Brain microvascular endothelial cell (primary cell): ENCODE data around the gene CA10.

Source experiments
- DNase-seq: peaks from one replicate; pipeline ENCODE4 v3.0.0-alpha.2; 2020
- H3K27ac ChIP-seq: fragments of 250-450 bp; sonication (Bioruptor Pico); 2 replicates; pipeline ENCODE4 v1.5.1; 2020; ENCODE audit warnings: mild to moderate bottlenecking, moderate library complexity
- H3K27me3 ChIP-seq: fragments of 250-450 bp; sonication (Bioruptor Pico); replicated peaks from 2 replicates; pipeline ENCODE4 v1.5.1; 2020; ENCODE audit warnings: mild to moderate bottlenecking
- H3K36me3 ChIP-seq: fragments of 250-450 bp; sonication (Bioruptor Pico); replicated peaks from 2 replicates; pipeline ENCODE4 v1.5.1; 2020; ENCODE audit warnings: mild to moderate bottlenecking
- H3K4me3 ChIP-seq: 2 replicates; pipeline ENCODE4 v1.5.1; 2011; ENCODE audit warnings: low read depth, mild to moderate bottlenecking, control low read depth, low read length, moderate library complexity
- in situ Hi-C: cut with HindIII; loops from 2 replicates; pipeline ENCODE4 v1.10.0; 2017; ENCODE audit warnings: low sequenced_read_pairs, low pct_ligation_motif_present
- TF ChIP-seq, protein P1 (sequence below): IDR thresholded peaks from 2 replicates; pipeline ENCODE4 v1.5.1; 2011; ENCODE audit warnings: low read depth, mild to moderate bottlenecking, moderate library complexity, low read length, control low read depth, inconsistent platforms; ENCODE audit errors: missing control alignments

Gene CA10

GRCh38 chr17:52105591-52105990 is 52.9 kb downstream of the CA10 start:
- TF ChIP-seq, protein P1, sequence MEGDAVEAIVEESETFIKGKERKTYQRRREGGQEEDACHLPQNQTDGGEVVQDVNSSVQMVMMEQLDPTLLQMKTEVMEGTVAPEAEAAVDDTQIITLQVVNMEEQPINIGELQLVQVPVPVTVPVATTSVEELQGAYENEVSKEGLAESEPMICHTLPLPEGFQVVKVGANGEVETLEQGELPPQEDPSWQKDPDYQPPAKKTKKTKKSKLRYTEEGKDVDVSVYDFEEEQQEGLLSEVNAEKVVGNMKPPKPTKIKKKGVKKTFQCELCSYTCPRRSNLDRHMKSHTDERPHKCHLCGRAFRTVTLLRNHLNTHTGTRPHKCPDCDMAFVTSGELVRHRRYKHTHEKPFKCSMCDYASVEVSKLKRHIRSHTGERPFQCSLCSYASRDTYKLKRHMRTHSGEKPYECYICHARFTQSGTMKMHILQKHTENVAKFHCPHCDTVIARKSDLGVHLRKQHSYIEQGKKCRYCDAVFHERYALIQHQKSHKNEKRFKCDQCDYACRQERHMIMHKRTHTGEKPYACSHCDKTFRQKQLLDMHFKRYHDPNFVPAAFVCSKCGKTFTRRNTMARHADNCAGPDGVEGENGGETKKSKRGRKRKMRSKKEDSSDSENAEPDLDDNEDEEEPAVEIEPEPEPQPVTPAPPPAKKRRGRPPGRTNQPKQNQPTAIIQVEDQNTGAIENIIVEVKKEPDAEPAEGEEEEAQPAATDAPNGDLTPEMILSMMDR, result no peak
- Histone ChIP-seq H3K27me3 (no peaks in the 10 kb centered on the region), H3K36me3 (no peaks in the 10 kb centered on the region), H3K4me3 (no peak overlapping the region), H3K27ac (no peak overlapping the region)
- no peak for DNase-seq
- in situ Hi-C loops, result no loop called here

- H3K27me3 ChIP-seq, result no peaks in the 10 kb centered on the region
- H3K36me3 ChIP-seq, result no peaks in the 10 kb centered on the region
- in situ Hi-C loops, result no loop called here
- no peak overlapping the region for H3K27ac ChIP-seq
- no peak overlapping the region for H3K4me3 ChIP-seq
- TF ChIP-seq, protein P1, result no peak
- no peak for DNase-seq
Measured at GRCh38 chr17:52096056-52096455, 62.5 kb downstream of the CA10 start.

- no peaks in the 10 kb centered on the region for H3K36me3 ChIP-seq
- in situ Hi-C loops, result no loop called here
- DNase-seq, result no peak
- TF ChIP-seq, protein P1, result no peak
- no peaks in the 10 kb centered on the region for H3K27me3 ChIP-seq
- no peak overlapping the region for H3K4me3 ChIP-seq
- H3K27ac ChIP-seq, result no peak overlapping the region
Measured at GRCh38 chr17:52084176-52084575, 74.3 kb downstream of the CA10 start.

DNA sequence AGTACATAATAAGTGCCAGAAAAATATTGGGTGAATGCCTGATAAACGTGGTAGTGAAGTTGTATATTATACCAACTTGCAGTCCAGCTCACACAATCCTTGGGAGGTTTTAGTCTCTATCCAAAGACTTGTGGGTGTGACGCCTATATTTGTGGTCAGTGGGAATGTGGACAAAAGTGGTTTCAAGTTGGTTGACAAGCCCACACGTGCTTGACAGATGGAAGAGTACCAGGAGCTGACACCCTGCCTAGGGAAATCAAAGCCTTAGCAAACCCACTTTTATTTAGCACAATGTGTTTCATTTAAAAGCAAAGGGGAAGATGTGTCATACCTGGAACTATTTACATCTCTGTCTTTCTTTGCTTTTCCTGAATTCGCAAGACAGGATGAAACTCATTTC is 79.0 kb downstream of the CA10 start:
- Histone ChIP-seq H3K36me3 (no peaks in the 10 kb centered on the region), H3K27me3 (no peaks in the 10 kb centered on the region), H3K27ac (no peak overlapping the region), H3K4me3 (no peak overlapping the region)
- TF ChIP-seq, protein P1, result no peak
- no peak for DNase-seq
- in situ Hi-C loops, result no loop called here

- Histone ChIP-seq H3K4me3 (no peak overlapping the region), H3K36me3 (no peaks in the 10 kb centered on the region), H3K27me3 (no peaks in the 10 kb centered on the region), H3K27ac (no peak overlapping the region)
- TF ChIP-seq, protein P1, result no peak
- DNase-seq, result no peak
- in situ Hi-C loops, result no loop called here
Measured at GRCh38 chr17:52071712-52072111, 86.8 kb downstream of the CA10 start.

DNA sequence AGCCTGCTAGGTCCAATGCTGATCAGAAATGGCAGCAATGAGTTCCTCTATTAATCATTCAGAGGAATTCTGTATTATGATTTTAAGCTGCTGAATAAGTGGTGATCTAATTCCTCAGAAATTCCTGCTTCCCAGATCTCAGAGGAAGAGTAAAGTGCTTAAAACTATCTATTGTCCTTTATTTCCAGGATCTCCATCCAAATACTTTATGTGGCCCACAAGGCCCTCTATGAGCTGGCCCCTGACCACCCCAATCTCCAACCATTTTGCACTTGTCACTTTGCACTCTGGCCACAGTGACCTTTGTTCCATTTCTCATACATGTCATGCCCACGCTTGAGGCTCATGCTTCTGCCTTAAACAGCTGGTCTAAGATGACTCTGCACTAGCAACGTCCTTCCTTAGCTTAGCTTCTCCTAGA is 93.7 kb downstream of the CA10 start:
- no peaks in the 10 kb centered on the region for H3K27me3 ChIP-seq
- TF ChIP-seq, protein P1, result no peak
- no peaks in the 10 kb centered on the region for H3K36me3 ChIP-seq
- no peak for DNase-seq
- H3K4me3 ChIP-seq, result no peak overlapping the region
- no peak overlapping the region for H3K27ac ChIP-seq
- in situ Hi-C loops, result no loop called here
